GM21367 (cell line): ENCODE results near the gene SLC2A9.
"Not testable (repeated sequence)": the region's sequence is repeated elsewhere in the genome, so short reads cannot be mapped to it uniquely, and the experiment has no call there.

ENCODE experiments used
- ATAC-seq: cut with Tn5 transposase; IDR thresholded peaks from one replicate; pipeline ENCODE4 v1.9.1; 2021; ENCODE audit not compliant: unreplicated experiment

The SLC2A9 gene

DNA sequence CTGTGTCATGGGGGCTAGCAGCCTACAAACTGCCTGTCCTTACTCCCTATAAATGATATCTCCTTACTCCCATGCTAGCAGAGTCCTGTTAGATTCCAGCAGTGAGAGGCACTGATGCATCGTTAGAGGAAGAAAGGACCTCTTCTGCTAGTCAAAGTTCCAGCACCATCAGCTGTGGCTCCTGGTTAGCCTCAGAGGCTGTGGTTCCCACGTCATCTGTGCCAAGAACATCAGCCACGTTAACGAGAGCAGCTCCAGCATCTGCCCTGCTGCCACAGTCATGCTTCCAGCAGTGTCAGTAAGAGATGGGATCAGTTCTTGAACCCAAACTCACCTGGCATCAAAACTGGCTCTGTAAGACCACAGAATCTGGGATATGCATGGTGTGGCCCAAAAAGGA is 88.5 kb downstream of the SLC2A9 start:
- no peak for ATAC-seq

DNA sequence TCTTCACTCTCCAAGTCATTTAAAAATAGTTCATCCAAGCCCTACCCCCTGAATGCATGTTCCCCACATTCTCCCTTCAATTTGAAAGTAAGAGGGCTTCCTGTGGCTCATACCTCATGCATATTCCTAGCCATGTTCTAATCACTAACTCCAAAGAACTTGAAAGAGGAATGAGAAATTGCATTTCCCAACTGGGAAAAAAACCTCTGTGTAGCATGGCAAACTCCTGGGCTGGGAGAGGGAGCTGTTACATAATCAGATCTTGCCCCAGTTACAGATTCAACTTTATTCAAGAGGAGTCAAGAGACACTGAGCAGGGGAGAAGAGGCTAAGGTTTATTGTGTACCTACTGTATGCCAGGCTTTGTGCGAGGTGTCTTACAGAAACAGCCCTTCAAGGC is 90.2 kb downstream of the SLC2A9 start:
- no peak for ATAC-seq

DNA sequence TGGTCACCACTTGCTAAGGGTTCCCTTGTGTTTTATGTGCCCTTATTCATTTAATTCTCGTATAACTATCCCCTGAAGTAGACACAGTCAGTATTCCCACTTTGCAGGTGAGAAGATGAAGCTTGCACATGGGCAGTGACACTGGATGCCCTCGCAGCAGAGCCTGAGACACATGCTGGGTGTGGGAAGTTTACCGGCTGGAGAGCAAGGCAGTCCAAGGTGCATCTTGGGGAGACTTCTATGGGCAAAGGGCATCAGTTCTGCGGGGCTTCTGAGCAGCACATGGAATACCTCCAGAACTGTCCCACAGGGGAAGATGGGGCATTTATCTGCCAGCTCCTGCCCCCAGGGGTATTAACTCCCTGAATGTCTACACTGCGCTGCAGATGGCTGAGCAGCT is 92.2 kb downstream of the SLC2A9 start:
- ATAC-seq: no peak

DNA sequence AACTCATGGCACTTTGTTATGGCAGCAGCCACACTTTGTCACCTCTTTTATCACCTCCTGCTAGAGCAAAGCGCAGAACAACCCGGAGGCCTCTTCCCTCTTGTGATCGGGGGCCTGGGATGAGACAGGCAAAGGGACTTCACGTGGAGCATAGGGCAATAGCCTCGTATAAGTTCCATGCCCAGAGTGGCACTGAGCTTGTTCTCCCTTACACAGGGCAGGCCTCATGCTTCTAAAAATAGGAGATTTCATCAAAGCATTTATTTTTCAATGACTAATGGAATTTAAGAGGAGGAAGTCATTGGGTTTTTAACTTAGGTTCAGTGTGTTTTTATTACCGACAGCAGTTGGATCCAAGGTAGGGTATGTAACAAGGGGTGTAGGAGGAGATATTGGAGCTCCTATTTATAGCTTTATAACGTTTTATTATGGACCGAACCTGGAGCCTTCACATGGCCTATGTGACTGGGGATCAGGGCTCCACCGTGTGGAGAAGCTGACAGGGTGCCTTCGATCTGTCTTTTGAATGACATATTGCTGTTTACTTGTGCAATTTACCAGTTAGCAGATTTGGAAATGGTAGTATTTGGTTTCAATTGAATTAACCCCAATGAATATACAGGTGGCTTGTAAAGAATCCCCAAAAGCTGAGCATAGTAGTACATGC is 93.8 kb downstream of the SLC2A9 start:
- no peak for ATAC-seq

GRCh38 chr4:9926586-9926985 is 94.7 kb downstream of the SLC2A9 start:
- no peak for ATAC-seq

DNA sequence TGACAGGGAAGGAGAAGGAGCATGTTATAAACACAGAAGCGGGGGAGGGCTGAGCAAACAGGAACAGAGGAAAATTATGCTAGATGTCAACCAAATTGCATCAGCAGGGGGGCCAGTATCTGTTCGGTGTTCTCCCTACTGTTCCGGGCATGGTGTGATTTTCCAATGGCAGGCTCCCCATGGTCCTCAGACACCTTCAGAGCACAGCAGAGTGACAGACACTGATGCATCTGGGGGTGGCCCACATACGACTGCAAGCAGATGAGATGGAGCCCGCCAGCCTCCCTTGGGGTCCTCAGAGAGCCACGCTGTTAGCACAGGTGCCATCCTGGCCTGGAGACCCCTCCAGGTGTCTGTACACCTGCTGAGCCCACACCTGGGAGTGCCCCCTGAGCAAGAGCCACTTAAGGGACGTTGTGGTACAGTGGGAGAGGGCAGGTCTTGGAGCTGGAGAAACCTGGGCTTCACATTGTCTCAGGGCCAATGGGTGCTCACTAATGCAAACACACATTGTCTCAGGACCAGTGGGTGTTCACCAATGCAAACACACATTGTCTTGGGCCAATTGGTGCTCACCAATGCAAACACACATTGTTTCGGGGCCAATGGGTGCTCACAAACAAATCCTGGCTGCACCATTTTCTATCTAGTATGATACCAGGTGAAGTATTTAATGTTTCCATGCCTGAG is 95.4 kb downstream of the SLC2A9 start:
- ATAC-seq: no peak

DNA sequence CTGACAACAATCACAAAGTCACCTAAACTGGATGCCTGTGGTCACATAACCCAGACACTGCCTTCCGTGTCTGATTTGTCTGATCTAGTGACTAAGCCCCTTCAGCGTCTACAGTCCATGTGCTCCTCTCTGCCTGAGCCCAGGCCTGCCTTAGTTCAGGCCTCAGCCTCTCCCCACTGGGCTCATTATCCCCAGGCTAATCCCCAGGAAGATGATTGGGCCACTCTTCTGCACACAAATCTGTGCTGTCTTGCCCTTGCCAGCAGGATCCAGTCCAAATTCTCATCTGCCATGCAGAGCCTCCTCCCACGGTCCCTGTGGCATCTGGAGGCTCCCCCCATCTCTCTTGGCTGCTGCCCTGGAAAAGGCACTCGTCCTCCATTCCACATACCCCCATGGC is 96.5 kb downstream of the SLC2A9 start:
- no peak for ATAC-seq

- no peak for ATAC-seq
Observed at GRCh38 chr4:9923195-9923812, 98.0 kb downstream of the SLC2A9 start.

GRCh38 chr4:9921326-9921725 is 100.0 kb downstream of the SLC2A9 start:
- no peak for ATAC-seq

DNA sequence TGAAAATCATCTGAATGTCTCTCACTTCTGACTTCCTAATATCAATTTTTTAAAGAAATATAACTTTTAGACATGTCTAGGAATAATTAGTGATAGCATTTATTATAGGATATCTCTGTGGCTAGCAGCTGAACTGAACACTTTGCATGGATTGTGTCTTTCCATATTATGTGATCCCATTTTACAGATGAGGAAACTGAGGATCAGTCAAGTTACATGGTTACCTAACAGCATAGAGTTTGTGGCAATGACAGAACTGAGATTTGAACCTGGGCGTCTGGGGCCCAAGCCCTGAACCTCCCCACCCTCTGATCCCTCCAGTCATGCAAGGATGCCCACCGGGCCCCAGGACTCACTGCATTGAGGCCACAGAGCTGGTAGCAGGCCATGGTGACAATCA is 101.3 kb downstream of the SLC2A9 start:
- ATAC-seq: no peak

GRCh38 chr4:9919047-9919446 is 102.2 kb downstream of the SLC2A9 start:
- no peak for ATAC-seq

DNA sequence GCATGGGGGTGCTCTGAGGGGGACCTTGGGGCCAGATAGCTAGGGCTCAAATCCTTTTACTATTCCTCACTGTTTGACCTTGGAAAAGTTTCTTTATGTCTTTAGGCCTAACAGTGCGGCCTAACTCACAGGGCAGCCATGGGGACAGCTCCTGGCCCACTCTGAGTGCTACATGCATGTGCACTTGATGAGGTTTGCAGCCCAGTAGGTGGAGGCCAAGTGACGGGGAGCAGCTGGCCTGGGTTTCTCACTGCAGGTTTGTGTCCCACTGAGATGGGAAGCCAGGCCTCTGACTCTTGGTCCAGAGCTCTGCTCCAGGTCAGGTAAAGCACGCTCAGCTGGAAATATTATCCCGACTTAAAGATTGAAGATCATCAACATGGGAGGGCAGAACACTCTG is 102.8 kb downstream of the SLC2A9 start:
- no peak for ATAC-seq

DNA sequence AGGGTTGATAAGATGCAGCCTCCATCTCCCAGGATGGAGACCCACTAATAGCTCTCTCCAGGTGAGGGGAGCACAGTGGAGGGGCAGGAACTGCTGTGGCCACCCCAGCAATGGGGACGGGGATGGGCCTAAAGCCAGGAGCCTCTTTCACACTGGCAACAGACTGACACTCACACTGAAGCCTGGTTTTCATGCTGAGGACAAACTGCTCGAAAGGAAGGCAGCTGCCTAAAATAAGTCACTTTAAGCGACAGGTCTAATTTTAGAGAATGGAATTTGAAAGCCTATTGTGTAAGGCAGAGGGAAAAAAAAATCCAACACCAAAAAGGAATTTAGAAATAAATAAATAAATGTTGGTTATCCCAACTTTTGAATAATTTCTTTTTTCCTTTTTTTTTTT is 104.4 kb downstream of the SLC2A9 start:
- no peak for ATAC-seq

- ATAC-seq: no peak
Observed at GRCh38 chr4:9916346-9916745, 105.0 kb downstream of the SLC2A9 start.

GRCh38 chr4:9913846-9914245 is 107.5 kb downstream of the SLC2A9 start:
- no peak for ATAC-seq

GRCh38 chr4:9906996-9907395 is 114.3 kb downstream of the SLC2A9 start:
- no peak for ATAC-seq

DNA sequence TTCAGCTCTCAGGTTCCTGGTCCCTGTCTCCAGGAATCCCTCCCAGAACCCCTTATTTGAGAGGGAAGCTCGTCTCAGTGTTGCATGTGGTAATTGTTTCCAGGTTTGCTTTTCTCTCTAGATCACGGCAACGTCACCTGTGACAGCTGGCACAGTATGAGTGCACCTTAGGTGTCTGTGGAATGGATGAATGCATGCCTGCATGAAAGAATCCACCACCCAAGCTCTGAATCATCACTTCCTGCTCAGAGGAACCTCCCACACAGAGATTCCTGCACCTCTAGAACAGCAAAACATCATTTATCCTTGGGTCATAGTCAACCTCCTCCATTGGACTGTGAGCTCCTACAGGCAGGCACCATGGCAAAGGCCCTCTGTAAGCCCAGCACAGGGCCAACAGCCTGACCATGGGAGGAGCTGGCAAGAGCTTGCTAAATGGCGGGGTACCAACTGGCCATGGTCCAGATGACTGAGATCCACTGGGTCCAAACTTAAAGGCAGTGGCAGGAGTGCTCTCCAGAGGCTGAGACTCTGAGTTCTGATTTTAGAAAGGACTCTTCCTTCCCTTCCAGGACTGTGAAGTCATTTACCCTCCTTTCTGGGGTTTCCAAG is 116.2 kb downstream of the SLC2A9 start:
- no peak for ATAC-seq

DNA sequence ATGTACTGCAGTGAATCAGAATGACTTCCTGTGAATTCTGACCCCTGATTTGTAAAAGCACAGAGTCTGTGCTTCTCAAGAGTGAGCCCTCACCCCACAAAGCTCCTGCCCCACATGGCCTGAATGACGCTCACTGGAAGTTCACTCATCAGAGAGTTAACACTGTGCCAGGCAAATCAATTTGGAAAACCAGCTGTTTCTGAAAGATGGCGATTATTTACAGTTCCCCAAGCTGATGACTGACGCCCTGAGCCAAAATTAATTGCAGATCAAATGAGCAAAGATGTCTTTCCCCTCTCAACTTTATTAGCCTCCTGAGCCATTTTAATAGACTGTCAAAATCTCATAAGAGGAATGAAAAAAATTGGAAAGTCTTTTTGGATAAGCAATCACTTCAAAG is 118.0 kb downstream of the SLC2A9 start:
- no peak for ATAC-seq

DNA sequence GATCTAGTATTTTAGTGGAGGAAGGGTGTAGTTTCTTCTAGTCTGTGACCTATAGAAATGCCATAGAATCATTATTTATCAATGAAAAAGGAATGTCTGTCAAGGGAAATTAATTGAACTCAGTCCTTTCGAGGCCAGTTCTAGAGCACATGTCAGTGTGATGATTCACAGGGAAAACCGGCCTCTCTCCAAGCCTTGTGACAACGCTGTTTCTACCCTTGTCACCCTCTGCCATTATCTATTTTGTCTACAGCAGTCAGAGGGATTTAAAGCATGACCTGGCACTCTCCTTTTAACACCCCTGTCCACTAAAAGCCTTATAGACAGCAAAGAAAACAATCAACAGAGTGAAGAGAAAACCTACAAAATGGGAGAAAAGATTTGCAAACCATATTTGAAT is 120.0 kb downstream of the SLC2A9 start:
- ATAC-seq: no peak

DNA sequence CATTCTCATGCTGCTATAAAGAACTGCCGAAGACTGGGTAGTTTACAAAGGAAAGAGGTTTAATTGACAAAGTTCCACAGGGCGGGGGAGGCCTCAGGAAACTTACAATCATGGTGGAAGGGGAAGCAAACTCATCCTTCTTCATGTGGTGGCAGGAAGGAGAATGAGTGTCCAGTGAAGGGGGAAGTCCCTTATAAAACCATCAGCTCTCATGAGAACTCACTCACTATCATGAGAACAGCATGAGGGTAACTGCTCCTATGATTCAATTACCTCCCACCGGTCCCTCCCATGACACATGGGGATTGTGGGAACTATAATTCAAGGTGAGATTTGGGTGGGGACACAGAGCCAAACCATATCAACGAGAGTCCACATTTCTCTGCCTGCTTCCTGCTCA is 120.7 kb downstream of the SLC2A9 start:
- not testable (repeated sequence) for ATAC-seq

DNA sequence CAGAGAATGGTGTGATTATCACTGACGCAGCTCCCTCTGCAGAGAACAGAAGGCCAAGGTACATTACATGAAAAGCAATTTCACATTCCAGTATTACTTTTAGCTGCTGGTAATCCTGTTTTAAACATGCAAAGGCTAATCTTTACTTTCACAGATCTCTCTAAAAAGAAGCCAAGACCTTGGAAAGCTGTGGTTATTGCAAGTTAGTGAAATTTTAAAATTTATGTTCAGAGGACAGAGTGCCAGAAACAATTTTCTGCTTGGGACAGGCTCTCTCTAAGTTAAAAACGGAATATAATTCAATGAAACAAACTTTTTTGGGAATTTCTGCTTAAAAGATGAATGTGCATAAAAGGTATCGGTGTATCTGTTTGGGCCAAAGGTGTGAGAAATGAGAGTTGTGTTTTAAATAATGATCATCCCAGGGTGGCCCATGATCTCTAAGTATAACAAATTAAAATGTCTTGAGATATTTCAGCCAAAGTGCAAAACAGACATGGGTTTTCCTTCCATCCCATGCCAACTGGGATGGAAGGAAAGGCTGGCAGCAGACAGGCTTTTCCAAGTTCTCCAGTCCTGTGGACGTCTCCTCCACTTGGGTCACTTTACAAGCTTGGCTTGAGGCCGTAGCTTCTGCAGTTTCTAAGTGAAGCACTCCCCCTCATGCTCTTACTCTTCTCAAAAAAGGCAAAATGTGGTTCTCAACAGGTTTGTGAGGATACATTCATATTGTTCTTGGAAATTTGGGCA is 121.8 kb downstream of the SLC2A9 start:
- ATAC-seq: no peak
